ENCODE measurements around the gene ACKR2.

The ACKR2 gene

DNA sequence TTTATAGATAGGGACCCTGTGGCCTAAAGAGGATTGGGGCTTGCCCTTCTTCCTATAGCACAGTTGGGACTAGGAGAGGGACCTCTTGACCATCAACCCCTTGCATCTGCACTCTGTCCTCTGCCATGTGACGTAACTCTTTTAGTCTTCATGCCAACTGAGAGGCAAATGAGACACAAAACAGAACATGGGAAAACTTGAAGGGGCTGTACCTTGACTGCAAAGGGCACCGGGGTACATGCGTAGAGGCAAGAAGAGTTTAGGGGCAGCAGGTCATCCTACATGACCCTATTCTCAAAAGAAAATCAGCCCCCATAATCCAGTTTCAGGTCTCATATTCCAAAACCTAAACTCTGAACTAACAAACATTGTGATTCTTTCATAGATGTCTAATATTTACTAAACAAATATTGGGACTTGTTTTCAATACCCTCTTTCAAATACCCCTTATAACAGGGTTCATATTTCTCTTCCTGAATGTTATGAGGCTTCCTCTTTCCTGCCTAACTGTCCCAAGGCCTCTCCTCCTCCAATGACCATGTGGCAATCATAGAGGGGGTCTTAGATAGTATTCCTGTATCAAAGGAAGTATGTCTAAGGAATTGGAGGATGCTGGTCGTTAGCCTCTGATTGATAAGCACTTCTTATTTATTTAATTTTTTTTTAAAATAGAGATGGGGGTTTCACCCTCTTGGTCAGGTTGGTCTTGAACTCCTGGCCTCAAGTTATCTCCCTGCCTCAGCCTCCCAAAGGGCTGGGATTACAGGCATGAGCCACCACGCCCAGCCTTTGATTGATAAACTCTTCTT lies 20.6 kb downstream of the ACKR2 start:
- DNase-seq (ENCODE audit: low spot score): no peak

DNA sequence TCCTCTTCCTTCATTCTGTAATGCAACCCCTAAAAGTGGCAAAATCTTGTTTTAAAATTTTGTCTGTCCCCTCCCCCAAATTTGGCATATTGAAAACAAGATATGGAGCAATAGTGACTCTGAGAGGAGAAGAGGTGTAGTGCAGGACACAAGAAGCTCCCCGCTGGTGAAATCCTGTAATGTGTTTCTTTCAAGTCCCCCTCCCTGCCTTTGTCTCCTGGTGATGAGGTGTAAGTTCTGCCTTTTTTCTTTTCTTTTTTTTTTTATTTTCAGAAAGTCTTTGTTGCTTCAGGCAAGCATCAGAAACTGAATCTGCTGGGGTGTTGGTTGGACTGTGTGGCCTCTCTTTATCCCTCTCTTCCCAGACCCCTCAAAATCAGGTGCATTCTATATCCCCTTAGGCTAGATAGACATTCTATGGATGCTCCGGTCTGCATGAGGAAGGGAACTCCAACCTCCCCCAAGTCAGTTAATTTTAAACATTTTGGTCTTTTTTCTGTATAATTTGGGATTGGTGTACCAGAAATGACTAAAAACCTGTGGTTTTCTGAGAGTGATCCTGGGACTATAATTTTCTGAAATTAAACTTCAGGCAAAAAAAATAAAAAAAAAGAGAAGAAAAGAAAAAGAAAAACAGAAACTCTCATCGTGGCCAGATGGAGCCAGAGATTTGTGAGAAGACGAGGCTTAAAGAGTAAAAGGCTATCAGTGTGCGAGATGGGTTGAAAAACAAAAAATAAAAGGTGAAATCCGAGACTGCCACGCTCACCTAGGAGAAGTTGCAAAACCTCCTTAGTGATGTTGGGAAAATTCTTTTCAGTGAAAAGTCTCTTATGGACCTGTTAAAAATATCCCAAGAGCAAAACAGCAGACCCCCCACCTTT lies 21.4 kb downstream of the ACKR2 start:
- peak; percentile 37 for DNase-seq (ENCODE audit: low spot score)

DNA sequence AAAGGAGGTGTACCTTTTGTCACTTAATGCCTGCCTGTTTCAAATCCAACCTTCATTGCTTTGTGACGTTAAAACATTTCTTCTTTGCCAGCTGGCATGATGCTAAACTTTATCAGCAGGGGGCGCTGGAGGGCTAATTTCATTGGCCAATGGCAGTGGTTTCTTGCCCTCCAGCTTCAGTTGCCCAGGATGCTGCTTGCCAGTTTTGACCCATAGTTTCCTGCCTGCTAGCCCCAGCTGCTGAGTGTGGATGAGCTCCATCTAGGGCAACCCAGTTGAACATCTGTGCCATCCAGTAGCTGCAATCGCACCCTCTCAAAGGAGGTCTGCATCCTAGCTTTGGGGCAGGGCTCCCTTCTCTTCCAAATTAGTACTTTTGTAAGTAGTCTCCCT lies 22.1 kb downstream of the ACKR2 start:
- peak; percentile 57 for DNase-seq (ENCODE audit: low spot score)

DNA sequence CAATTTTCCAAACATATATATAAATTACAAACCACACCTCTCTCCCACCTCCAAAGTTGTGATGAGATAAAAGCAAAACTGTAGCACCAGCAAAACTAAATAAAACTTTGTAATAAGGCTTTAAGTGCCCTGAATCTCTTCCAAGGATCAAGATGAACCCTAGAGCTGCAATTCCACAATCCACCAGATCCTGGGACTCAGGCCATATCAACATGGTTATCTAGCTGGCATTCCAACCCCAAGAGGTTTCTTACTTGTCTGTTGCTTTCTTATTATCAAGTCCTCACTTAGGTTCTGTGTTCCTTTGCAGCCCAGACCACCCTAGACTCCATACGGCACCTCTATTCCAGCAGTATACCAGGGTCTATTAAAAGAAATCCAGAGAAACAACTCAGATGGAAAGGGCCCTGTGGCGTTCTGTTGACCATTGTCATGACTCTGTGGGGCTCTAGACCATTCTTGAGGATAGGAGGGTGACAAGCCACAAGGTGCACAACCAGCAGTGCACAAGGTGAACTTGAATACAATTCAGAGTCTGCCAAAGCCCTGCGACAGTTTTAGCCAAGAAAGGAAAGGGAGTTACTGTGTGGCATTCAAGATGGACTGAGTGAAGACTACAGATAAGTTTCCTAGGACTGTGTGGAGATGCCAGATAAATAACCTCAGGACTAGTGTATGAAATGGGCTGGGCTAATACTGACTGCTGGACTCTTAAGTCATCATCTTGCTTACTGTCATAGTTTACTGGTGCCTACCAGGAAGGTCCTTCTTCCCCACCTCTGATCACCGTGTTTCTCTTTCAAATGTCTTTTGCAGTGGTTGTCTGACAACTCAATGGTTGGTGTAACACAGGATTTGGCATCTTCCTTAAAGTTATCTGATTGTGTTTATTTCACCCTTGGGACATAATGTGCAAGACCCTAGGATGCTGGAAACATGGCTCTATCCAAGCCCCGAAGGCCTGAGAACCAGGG lies 27.2 kb downstream of the ACKR2 start:
- no peak for DNase-seq (ENCODE audit: low spot score)

DNA sequence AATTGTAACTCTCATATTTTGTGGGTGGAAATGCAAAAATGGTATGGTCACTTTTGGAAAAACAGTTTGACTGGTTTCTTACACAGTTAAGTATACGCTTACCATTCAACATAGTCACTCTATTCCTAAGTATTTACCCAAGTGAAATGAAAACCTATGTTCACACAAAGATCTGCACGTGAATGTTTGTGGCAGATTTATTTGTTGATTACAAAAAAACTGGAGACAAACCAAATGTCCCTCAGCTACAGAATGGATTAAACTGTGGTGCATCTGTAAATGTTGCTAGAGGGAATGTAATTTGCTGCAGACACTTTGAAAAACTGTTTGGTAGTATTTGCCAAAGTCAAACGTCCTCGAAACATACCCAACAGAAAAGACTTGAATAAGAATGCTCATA lies 29.3 kb downstream of the ACKR2 start:
- no peak for DNase-seq (ENCODE audit: low spot score)

DNA sequence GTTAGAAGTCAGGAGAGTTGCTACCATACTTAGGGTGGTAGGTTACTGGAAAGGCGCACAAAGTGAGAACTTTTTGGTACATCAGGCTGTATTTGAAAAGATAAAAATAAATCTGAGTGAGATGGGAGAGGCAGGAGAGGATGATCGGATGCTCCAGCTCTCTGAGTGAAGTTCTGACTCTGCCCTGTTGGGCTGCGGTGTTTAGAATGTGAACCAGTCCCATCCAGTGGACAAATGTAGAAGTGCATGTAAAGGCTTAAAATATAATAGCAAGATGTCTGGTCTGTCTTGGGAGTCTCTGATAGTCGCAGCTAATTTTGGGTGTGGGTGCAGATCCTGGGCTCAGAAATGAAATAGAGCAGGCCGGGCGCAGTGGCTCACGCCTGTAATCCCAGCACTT lies 30.4 kb downstream of the ACKR2 start:
- peak; percentile 80 for DNase-seq (ENCODE audit: low spot score)

DNA sequence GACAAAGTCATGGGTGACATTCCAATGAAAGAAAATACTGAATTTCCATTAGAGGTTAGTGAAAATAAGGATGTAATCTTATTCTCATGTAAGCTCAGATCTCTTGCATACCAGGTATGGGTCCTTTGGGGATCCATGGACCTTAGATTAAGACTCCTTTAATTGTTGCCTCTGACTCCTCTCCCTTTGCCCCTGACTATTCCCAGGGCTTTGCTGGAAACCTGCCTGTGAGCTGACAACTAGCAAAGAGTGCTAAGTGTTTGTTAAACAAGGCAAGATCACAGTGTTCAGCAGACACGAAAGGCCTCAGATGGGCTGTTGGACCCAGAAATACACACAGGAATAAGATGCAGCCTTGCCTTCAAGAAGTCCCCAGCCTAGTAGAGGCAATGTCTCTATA lies 32.1 kb downstream of the ACKR2 start:
- DNase-seq (ENCODE audit: low spot score): no peak

DNA sequence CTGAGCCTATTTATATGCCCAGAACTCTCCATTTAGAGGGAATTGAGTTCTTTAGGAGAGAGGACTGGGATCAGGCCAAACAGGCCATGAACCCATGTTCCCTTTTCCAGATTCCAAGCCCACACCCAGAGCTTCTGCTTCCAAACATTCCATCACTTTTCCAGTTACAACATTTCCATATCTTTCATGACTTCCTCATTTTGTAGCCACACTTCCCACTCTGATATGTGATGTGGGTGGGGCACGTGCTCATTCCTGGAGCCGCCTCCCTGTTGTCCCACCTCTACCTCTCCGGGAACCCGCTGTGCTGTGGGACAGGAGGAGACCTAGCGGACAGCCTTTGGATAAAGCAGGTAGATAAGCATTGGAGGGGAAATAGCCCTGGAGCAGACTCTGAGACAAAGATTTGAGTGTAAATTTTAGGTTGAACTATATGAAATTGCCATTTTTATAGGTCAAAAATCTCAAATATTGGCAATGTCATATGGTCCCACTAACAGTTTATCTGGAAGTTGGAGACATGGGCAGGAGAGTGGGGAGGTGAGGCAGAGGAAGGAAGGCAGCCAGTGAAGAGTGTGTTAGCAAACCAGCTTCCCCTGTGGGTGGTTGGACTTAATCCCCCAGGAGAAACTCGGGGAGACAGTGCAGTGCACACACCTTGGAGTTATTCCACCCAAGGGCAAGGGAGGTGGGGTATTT lies 34.6 kb downstream of the ACKR2 start:
- DNase-seq (ENCODE audit: low spot score): no peak

DNA sequence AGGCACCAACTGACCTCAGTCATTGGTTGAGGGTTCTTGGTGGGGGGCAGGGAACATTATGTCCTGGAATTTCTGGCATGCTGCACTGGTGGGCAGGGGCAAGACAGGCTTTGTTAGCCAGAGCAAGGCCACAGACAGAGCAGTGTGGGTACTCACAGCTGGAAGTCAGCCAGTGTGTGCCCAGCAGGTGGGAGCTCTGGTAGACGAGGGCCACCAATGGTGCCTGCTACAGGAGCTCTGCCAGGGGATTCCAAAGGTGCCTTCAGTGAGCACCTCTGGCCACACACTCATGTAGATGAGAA lies 35.1 kb downstream of the ACKR2 start:
- no peak for DNase-seq (ENCODE audit: low spot score)

DNA sequence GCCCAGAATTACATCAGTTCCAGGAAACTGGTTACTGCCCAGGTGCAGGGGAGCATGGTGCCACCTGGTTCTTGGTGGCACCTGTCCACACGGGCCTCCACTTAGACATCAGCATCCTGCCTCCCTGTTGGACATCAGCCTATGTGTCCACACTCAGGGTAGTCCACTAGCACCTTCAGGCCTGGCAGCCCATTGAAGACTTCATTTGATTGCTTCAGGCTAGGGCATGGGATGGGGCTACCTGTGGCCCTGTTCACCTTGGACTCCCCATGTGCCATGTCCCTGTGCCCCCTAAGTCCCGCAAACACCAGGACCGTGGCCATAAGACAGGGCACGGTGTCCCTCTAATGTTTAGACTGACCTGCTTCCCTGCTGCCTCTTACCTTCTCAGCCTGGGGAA lies 35.6 kb downstream of the ACKR2 start:
- DNase-seq (ENCODE audit: low spot score): no peak

DNA sequence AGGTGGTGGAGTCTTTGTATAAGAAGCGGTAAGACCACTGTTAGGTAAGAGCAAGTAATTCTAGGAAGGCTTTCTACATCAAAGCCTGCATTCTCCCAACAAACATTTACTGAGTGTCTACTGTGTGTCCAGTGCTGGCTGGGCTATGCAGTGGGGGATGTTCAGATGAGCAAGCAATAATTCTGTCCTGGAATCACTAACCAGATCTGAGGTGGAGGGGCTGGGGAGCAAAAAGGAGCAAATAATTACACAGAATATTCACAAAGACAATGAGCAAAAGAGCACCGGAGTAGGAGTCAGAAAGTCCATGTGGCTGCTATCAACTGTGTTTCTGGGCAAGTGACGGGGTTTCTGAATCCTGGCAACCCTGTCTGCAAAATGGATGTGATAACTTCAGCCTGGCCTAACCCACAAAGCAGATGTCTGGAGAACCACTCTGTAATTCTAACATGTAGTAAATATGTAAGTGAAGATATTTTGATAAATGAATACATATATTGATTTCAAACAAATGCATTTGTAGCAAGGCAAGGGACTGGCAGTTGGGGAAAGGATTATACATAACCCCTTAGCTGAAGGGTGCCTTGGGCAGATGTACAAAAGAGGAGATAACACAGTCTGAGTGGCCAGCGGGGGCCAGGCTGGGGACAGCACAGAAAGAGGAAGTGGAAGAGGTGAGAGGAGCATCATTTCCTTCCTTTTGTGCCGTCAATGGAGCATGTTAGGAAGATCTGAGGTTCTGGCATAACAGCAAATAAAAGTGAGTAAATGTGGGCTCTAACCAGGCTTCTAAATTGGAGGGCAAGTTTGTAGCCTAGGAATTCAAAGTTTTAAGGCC lies 37.7 kb downstream of the ACKR2 start:
- DNase-seq (ENCODE audit: low spot score): no peak

DNA sequence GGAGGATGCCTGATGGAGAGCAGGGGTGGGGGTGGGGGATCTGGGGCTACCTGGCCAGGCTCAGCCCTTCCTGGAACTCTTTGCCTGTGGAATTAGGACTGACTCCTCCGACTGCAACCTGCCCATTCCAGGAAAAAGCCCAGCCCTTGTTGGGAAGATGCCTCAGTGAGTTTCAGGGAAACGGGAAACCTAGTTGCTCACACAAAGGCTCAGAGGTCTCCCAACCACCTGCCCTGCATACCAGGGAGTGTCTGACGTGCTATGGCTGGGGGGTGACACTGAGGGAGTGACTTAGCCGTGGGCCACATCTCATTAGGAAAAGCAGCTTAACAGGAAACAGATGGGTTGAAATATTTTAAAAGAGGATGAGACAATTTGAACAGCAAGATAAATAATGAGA lies 38.5 kb downstream of the ACKR2 start:
- DNase-seq (ENCODE audit: low spot score): no peak

DNA sequence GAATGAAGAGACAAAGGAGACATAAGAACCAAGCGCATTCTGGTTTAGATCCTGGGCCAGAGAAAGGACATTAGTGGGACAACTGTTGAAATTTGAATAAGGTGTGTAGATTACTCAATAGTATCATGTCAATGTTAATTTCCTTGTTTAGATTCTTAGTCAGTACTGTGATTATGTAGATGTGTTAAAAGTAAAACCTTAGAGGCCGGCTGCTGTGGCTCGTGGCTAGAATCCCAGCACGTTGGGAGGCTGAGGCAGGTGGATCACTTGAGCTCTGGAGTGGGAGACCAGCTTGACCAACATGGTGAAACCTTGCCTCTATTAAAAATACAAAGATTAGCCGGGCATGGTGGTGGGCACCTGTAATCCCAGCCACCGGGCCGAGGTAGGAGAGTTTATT lies 39.8 kb downstream of the ACKR2 start:
- no peak for DNase-seq (ENCODE audit: low spot score)

DNA sequence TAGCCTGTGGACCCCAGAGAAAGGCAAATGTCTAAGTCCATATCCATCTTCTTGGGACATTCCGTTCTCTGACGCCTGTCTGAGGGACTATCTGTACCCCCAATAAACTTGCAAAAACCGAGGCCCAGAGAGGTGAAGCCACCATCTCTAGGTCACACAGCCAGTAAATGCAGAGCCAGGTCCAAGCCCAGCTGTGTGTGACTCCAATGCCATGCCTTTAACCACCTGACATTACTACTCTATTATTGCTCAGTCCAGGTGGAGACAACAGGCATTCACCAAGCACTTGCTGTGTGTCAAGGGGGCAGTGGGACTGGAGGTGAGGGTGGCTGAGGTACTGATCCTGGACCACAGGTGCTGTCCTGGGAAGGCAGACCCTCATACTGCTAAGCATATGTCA lies 41.0 kb downstream of the ACKR2 start:
- DNase-seq (ENCODE audit: low spot score): no peak

DNA sequence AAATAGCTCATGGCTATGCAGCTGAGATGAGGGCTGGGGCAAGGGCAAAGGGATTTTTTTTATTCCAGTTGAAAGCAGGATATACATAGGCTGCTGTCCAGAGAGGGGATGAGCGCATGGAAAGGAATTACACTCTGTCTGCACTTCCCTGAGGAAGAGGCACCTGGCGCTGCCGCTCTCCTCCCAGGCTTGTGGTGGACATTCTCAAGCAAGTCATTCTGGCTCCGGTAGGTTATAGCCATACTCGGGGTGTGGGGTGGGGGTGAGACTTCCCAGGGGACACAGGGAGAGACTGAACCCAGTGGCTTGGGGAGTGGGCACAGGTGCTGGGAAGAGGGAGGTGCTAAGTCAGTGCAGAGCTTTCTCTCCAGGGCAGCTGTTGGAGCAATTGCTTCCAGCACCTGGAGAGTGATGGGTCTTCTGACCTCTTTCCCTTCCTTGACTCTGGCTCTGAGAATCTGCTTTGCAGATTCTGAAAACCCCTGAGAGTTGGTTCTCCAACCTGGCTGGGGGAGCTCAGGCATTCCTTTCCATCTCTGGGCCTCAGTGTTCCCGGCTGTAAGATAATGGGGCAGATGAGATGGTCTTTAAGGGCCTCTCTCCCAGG lies 42.1 kb downstream of the ACKR2 start:
- DNase-seq (ENCODE audit: low spot score): no peak

DNA sequence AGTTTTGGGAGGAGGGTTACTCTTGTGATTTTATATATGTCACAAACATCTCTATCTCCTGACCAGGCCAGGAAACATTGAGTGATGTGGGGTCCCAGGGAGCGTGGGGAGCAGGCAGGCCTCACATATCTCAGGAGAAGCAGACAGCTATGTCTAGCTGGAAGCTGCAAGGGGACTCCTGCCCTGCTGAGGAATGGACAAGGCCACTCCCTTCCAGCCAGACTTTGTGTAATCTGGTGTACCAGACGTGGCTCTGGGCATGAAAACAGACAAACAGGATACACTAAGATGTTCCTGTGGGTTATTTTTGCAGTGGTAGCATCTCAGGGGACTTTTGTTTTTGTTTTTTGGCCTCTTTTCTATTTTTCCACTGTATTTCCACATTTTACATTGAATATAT lies 43.2 kb downstream of the ACKR2 start:
- DNase-seq (ENCODE audit: low spot score): no peak

DNA sequence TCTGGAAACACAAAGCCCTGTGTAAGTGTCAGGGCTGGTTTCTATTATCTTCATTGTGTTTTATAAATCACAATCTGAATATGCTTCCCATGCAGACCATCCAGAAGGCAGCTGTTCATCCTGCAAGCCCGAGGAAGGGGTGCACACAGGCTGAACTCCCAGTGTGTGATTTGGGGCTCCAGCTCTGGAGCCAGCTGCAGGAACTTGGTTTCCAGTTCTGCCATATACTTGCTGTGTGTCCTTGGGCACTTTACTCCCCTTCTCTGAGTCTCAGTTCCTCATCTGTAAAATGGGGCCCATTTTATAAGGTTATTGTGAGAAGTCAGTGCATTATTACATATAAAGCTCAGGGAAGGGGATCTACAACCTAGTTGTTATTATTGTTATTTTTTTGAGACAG lies 43.8 kb downstream of the ACKR2 start:
- DNase-seq (ENCODE audit: low spot score): no peak

DNA sequence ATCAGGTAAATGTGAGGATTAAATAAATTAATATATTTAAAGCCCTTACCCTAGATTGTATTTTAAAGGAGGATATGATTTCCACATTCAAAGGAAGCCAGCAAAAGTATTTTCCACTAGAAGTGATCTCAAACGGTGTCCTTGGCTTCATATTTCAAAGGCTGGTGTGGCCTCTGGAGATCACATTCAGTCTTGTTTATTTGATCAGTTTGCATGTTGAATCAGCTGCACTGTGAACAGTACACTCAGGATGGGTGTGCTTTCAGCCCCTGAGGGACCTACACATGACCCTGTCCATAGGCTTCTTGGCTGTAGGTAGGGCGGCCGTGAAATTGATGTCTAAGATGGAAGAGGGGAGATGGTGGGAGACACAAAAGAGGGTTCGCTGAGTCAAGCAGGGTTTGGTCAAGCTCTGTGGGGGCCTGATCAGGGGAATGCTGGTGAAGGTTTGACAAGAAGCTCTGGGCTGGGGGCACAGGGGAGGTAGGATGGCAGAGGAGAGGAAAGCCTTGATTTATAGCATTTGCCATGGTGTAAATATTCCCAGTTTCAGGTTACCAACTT lies 44.6 kb downstream of the ACKR2 start:
- DNase-seq (ENCODE audit: low spot score): no peak

DNA sequence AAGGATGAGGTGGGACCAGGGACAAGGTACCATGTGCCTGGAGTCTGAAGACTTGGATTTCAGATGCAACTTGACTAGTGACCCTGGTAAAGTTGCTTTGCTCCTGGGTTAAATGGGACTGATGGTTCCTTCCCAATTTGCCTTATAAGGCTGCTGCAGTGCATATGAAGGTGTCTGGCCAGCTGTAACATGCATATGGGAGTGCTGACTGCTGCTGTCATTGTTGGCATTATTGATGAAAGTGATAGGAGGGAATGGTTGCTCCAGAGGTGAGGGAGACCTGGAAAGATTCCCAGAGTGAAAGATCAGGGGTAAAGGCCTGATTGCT lies 45.9 kb downstream of the ACKR2 start:
- DNase-seq (ENCODE audit: low spot score): no peak

All from AG08395 (cell line).